GM12878 (cell line): ENCODE results near the gene TAF4. TPM values are rescaled to one million over a fixed set of nuclear protein-coding genes. Genes with fewer than 3 reads are reported as not detected.

Experiments
- ATAC-seq: fragments of 200-7000 bp; cut with Tn5 transposase; 3 replicates; pipeline ENCODE4 v1.9.1; 2020; ENCODE audit warnings: mild to moderate bottlenecking, moderate library complexity
- BruUV-seq: library from RNA; stranded (reverse); fragments of 400-500 nt; replicated peaks from 2 replicates; lab custom pipeline; 2021; lab: Mats Ljungman, UMichigan
- CTCF ChIA-PET: fragments of 300-600 bp; sonication (Branson Sonifier 250); formaldehyde crosslinking; extraction: SDS; loops from one replicate; lab custom pipeline; 2021; ENCODE audit warnings: inconsistent platforms; lab: Yijun Ruan, JAX
- POLR2A ChIA-PET: fragments of 350-600 bp; formaldehyde crosslinking; extraction: SDS; loops from one replicate; lab custom pipeline; 2021; ENCODE audit warnings: inconsistent platforms; lab: Charles Lee
- RAD21 ChIA-PET: fragments of 300-600 bp; sonication (Branson Sonifier 250); formaldehyde crosslinking; loops from one replicate; lab custom pipeline; 2023; ENCODE audit warnings: antibody characterized with exemption; ENCODE audit not compliant: unreplicated experiment; lab: Charles Lee
- SMC1A ChIA-PET: fragments of 300-600 bp; sonication (Branson Sonifier 250); formaldehyde crosslinking; loops from one replicate; lab custom pipeline; 2023; ENCODE audit not compliant: unreplicated experiment, uncharacterized antibody; lab: Charles Lee
- DNase-seq: peaks from one replicate; pipeline ENCODE4 v3.0.0-alpha.2; 2011; ENCODE audit warnings: low read depth, low spot score
- FAIRE-seq: peaks from 3 replicates; lab custom pipeline; 2011; peaks lifted over from hg19 to GRCh38; lab: Jason Lieb, UNC
- H2AFZ ChIP-seq: 2 replicates; pipeline ENCODE4 v1.6.0; 2011; ENCODE audit warnings: low read depth, low read length, control low read depth; ENCODE audit not compliant: control insufficient read depth
- H3K27ac ChIP-seq: 2 replicates; pipeline ENCODE4 v1.5.1; 2011; ENCODE audit warnings: control low read depth; ENCODE audit not compliant: control insufficient read depth, insufficient read depth
- H3K27me3 ChIP-seq, 2 experiments: replicated peaks in 1 of 2; 2 replicates each; pipeline versions ENCODE4 v1.6.0 to v1.6.1; 2011; ENCODE audit warnings: low read length in 1 of 2; ENCODE audit not compliant: control insufficient read depth in 2 of 2, insufficient read depth in 2 of 2
- H3K36me3 ChIP-seq, 2 experiments: 2 replicates each; pipeline ENCODE4 v1.5.1; 2011; ENCODE audit warnings: low read length in 1 of 2; ENCODE audit not compliant: control insufficient read depth in 2 of 2, insufficient read depth in 2 of 2
- H3K4me1 ChIP-seq: 2 replicates; pipeline ENCODE4 v1.6.1; 2011; ENCODE audit warnings: mild to moderate bottlenecking, low read length, moderate library complexity, mixed read lengths; ENCODE audit not compliant: control insufficient read depth, insufficient read depth
- H3K4me2 ChIP-seq: 2 replicates; pipeline ENCODE4 v1.6.0; 2011; ENCODE audit warnings: control low read depth; ENCODE audit not compliant: control insufficient read depth, insufficient read depth
- H3K4me3 ChIP-seq: fragments of 200-600 bp; sonication (generic); 2 replicates; pipeline ENCODE4 v1.5.1; 2016
- H3K79me2 ChIP-seq: 2 replicates; pipeline ENCODE4 v1.6.0; 2011; ENCODE audit warnings: low read length; ENCODE audit not compliant: control insufficient read depth, insufficient read depth
- H3K9ac ChIP-seq: 2 replicates; pipeline ENCODE4 v1.8.0; 2011; ENCODE audit warnings: low read length, control low read depth, mixed read lengths; ENCODE audit not compliant: control insufficient read depth, insufficient read depth
- H3K9me3 ChIP-seq: replicated peaks from 3 replicates; pipeline ENCODE4 v1.5.1; 2011; ENCODE audit warnings: mild to moderate bottlenecking, low read length; ENCODE audit not compliant: control insufficient read depth, insufficient read depth
- H4K20me1 ChIP-seq: 2 replicates; pipeline ENCODE4 v1.6.0; 2011; ENCODE audit not compliant: control insufficient read depth, insufficient read depth
- BACH1 ChIP-seq: fragments of 450-650 bp; IDR thresholded peaks from 2 replicates; pipeline ENCODE4 v1.6.1; 2017; ENCODE audit warnings: mild to moderate bottlenecking, borderline replicate concordance
- CREM ChIP-seq: IDR thresholded peaks from 2 replicates; pipeline ENCODE4 v1.6.1; 2014; ENCODE audit warnings: antibody characterized with exemption, low read depth
- EGR1 ChIP-seq, 2 experiments: IDR thresholded peaks; 1 replicate in 1 of 2; 2 replicates in 1 of 2; pipeline ENCODE4 v1.6.1; 2011 to 2012; ENCODE audit warnings: low read depth in 2 of 2, low read length in 2 of 2, borderline replicate concordance in 1 of 2, mild to moderate bottlenecking in 1 of 2, moderate library complexity in 1 of 2
- HDGF ChIP-seq: fragments of 450-650 bp; IDR thresholded peaks from 2 replicates; pipeline ENCODE4 v1.6.1; 2016; ENCODE audit warnings: antibody characterized with exemption
- IKZF2 ChIP-seq, 2 experiments: fragments of 450-650 bp; IDR thresholded peaks; 2 replicates each; pipeline ENCODE4 v1.6.1; 2017; ENCODE audit warnings: mild to moderate bottlenecking in 2 of 2, moderate library complexity in 2 of 2
- NR2F1 ChIP-seq: fragments of 450-650 bp; conservative IDR thresholded peaks from 2 replicates; pipeline ENCODE4 v1.6.1; 2017; ENCODE audit warnings: mild to moderate bottlenecking
- RAD51 ChIP-seq: fragments of 450-650 bp; IDR thresholded peaks from 2 replicates; pipeline ENCODE4 v1.6.1; 2016; ENCODE audit warnings: moderate library complexity, mild to moderate bottlenecking, inconsistent platforms
- RELB ChIP-seq: fragments of 450-650 bp; IDR thresholded peaks from 2 replicates; pipeline ENCODE4 v1.6.1; 2017; ENCODE audit warnings: low read depth, mild to moderate bottlenecking, moderate library complexity
- ZBTB33 ChIP-seq: fragments of 450-650 bp; IDR thresholded peaks from 2 replicates; pipeline ENCODE4 v1.6.1; 2017; ENCODE audit warnings: mild to moderate bottlenecking
- WGBS: methylation state at CpG from one replicate; pipeline ENCODE4 v1.1.6; 2016; ENCODE audit warnings: low lambda C conversion rate; ENCODE audit not compliant: insufficient replicate concordance, insufficient coverage; ENCODE audit errors: missing lambda C conversion rate; 5-methylcytosine and 5-hydroxymethylcytosine counted together
- in situ Hi-C: fragments of 300-500 bp; cut with MboI; formaldehyde crosslinking; loops from 9 replicates; pipeline ENCODE4 v1.14.3; 2018; ENCODE audit warnings: mixed read lengths
- intact Hi-C: fragments of 100-400 bp; cut with micrococcal nuclease; formaldehyde crosslinking; loops from one replicate; pipeline ENCODE4 v1.14.2; 2022; ENCODE audit not compliant: unreplicated experiment
- polyA plus RNA-seq, 11 experiments: library from polyadenylated mRNA; depleted of rRNA in 4 of 11; unstranded in 6 of 11; stranded (reverse) in 5 of 11; fragments of >200 nt; fragmentation: Nextera tagmentation in 4 of 11; fragmentation: Illumina TruSeq in 1 of 11; extraction: Ambion mirVana in 4 of 11; extraction: Trizol in 1 of 11; gene quantifications; 1 replicate in 1 of 11; 2 replicates in 10 of 11; pipeline versions ENCODE4 v1.2.1 to v1.2.3, GENCODE V29; 2011 to 2016; ENCODE audit warnings: inconsistent platforms in 2 of 11, missing spikeins in 2 of 11, low read depth in 1 of 11
- total RNA-seq, 4 experiments: library from RNA; depleted of rRNA in 3 of 4; stranded (reverse); fragments of >200 nt in 3 of 4; fragmentation: Illumina TruSeq in 1 of 4; extraction: Trizol in 1 of 4; gene quantifications; 2 replicates each; pipeline versions ENCODE4 v1.2.1 to v1.2.3, GENCODE V29; 2013 to 2021

The TAF4 gene
- total and polyA plus RNA-seq, 10 of the 15 experiments (the other 5 are each of a cell fraction or from before 2014, with no cell fraction given), result 0.39 to 16.9 (median 3.4) TPM

- H3K9ac ChIP-seq, result no peak overlapping the region
- H3K4me3 ChIP-seq, result no peak overlapping the region
- ChIA-PET SMC1A (interaction anchor here (1.1 to 1.7 kb wide), 2 partner anchors 9 to 101 kb away, joined by 3 to 7 read pairs; no protein-coding TSS in a partner anchor), POLR2A (no interaction called here), CTCF (no interaction called here), RAD21 (no interaction called here)
- intact Hi-C loops, result no loop called here
- H3K4me2 ChIP-seq, result no peak overlapping the region
- H3K36me3 ChIP-seq, result no peaks in the 10 kb centered on the region
- no peaks in the 10 kb centered on the region for H3K79me2 ChIP-seq
- ATAC-seq (no peak), FAIRE-seq (no peak), DNase-seq (no peak)
- H3K27me3 ChIP-seq, result no peaks in the 10 kb centered on the region
- TF ChIP-seq CREM, result no peak
- H3K9me3 ChIP-seq, result peaks cover 15% of the 10 kb centered on the region; the same call in 1 of the 3 replicates
- 56% methylated on average over 6 of the region's 6 CpGs for WGBS
- in situ Hi-C loops, result no loop called here
- H4K20me1 ChIP-seq, result no peaks in the 10 kb centered on the region
- H2AFZ ChIP-seq, result no peak overlapping the region
- H3K4me1 ChIP-seq, result no peaks in the 10 kb centered on the region
- no peak overlapping the region for H3K27ac ChIP-seq
- no TSS peak for BruUV-seq
These were observed 46.7 kb upstream of the TAF4 start for GRCh38 chr20:62112368-62112767.

- intact Hi-C loops (no loop called here), in situ Hi-C loops (no loop called here)
- FAIRE-seq (no peak), DNase-seq (no peak), ATAC-seq (no peak)
- Histone ChIP-seq H3K9me3 (peaks cover 18% of the 10 kb centered on the region; the same call in 1 of the 3 replicates), H3K27ac (no peak overlapping the region), H2AFZ (no peak overlapping the region), H3K79me2 (no peaks in the 10 kb centered on the region), H3K9ac (no peak overlapping the region), H3K4me1 (no peaks in the 10 kb centered on the region), H4K20me1 (no peaks in the 10 kb centered on the region), H3K27me3 (no peaks in the 10 kb centered on the region), H3K36me3 (no peaks in the 10 kb centered on the region), H3K4me3 (no peak overlapping the region), H3K4me2 (no peak overlapping the region)
- WGBS, result 92% methylated on average over 6 of the region's 6 CpGs
- RAD21 ChIA-PET, result no interaction called here
- SMC1A ChIA-PET, result interaction anchor here (1.1 to 1.7 kb wide), 2 partner anchors 10 to 100 kb away, joined by 3 to 7 read pairs; no protein-coding TSS in a partner anchor
- no TSS peak for BruUV-seq
- TF ChIP-seq ZBTB33, result no peak
- no peak for TF ChIP-seq HDGF
- no peak for TF ChIP-seq RELB
- TF ChIP-seq IKZF2 (IDR thresholded peaks at IDR 0.05), result no peak
- TF ChIP-seq NR2F1, result no peak
- TF ChIP-seq RAD51, result no peak
- TF ChIP-seq BACH1, result no peak
- no peak for TF ChIP-seq EGR1 (IDR thresholded peaks at IDR 0.05; ENCODE audit: borderline replicate concordance in 1 of 2, low read depth in 2 of 2, low read length in 2 of 2)
- POLR2A ChIA-PET, result no interaction called here
- CTCF ChIA-PET, result no interaction called here
These were observed 45.5 kb upstream of the TAF4 start for GRCh38 chr20:62111148-62111547.
